GM23248 (cell line): ENCODE results near the gene BPIFB2. TPM values are rescaled to one million over a fixed set of nuclear protein-coding genes. Genes with fewer than 3 reads are reported as not detected.

ENCODE experiments used
- DNase-seq: peaks from one replicate; pipeline ENCODE4 v3.0.0-alpha.2; 2015
- H2AFZ ChIP-seq: fragments of 200-600 bp; sonication (generic); 2 replicates; pipeline ENCODE4 v1.6.1; 2016; ENCODE audit warnings: antibody characterized with exemption
- H3F3A ChIP-seq: fragments of 200-600 bp; sonication (generic); 2 replicates; pipeline ENCODE4 v1.6.1; 2016; ENCODE audit warnings: mild to moderate bottlenecking, antibody characterized with exemption, mixed run types; ENCODE audit not compliant: insufficient read depth
- H3K27ac ChIP-seq: fragments of 200-600 bp; sonication (generic); 2 replicates; pipeline ENCODE4 v1.5.1; 2016; ENCODE audit warnings: mild to moderate bottlenecking
- H3K27me3 ChIP-seq: fragments of 200-600 bp; sonication (generic); replicated peaks from 2 replicates; pipeline ENCODE4 v1.6.1; 2016; ENCODE audit warnings: mild to moderate bottlenecking; ENCODE audit not compliant: insufficient read depth
- H3K36me3 ChIP-seq: fragments of 200-600 bp; sonication (generic); 2 replicates; pipeline ENCODE4 v1.6.1; 2016; ENCODE audit warnings: low read depth, mild to moderate bottlenecking
- H3K4me1 ChIP-seq: fragments of 200-600 bp; sonication (generic); 2 replicates; pipeline ENCODE4 v1.6.1; 2016; ENCODE audit warnings: mild to moderate bottlenecking; ENCODE audit not compliant: insufficient read depth
- H3K4me2 ChIP-seq: fragments of 200-600 bp; sonication (generic); one replicate; pipeline ENCODE4 v1.6.1; 2016; ENCODE audit warnings: mild to moderate bottlenecking; ENCODE audit not compliant: unreplicated experiment
- H3K4me3 ChIP-seq: fragments of 200-600 bp; sonication (generic); 2 replicates; pipeline ENCODE4 v1.5.1; 2016; ENCODE audit warnings: mild to moderate bottlenecking
- H3K79me2 ChIP-seq: fragments of 200-600 bp; sonication (generic); 2 replicates; pipeline ENCODE4 v1.6.1; 2016; ENCODE audit warnings: mild to moderate bottlenecking; ENCODE audit not compliant: insufficient read depth
- H3K9ac ChIP-seq: fragments of 200-600 bp; sonication (generic); 2 replicates; pipeline ENCODE4 v1.6.1; 2016; ENCODE audit warnings: mild to moderate bottlenecking
- H3K9me2 ChIP-seq: fragments of 200-600 bp; sonication (generic); 2 replicates; pipeline ENCODE4 v1.6.1; 2016; ENCODE audit warnings: mixed run types, mild to moderate bottlenecking, moderate library complexity; ENCODE audit not compliant: insufficient read depth
- H3K9me3 ChIP-seq: fragments of 200-600 bp; sonication (generic); one replicate; pipeline ENCODE4 v1.6.1; 2017; ENCODE audit warnings: low read depth
- H4K20me1 ChIP-seq: fragments of 200-600 bp; sonication (generic); 2 replicates; pipeline ENCODE4 v1.6.0; 2016; ENCODE audit not compliant: insufficient read depth
- EZH2 ChIP-seq: fragments of 200-600 bp; sonication (generic); IDR thresholded peaks from 2 replicates; pipeline ENCODE4 v1.6.1; 2018; ENCODE audit warnings: antibody characterized with exemption, mild to moderate bottlenecking; ENCODE audit not compliant: insufficient read depth, poor library complexity, severe bottlenecking
- EZH2phosphoT487 ChIP-seq: fragments of 200-600 bp; sonication (generic); IDR thresholded peaks from 2 replicates; pipeline ENCODE4 v1.6.1; 2018; ENCODE audit warnings: antibody characterized with exemption, moderate library complexity, mild to moderate bottlenecking, low read depth; ENCODE audit not compliant: insufficient read depth
- WGBS, 2 experiments: methylation state at CpG; one replicate each; pipeline ENCODE4 v1.1.6; 2015 to 2017; ENCODE audit warnings: low lambda C conversion rate in 2 of 2, low coverage in 1 of 2; ENCODE audit errors: missing lambda C conversion rate in 2 of 2; 5-methylcytosine and 5-hydroxymethylcytosine counted together
- in situ Hi-C: fragments of 300-500 bp; cut with MboI; formaldehyde crosslinking; loops from 2 replicates; pipeline ENCODE4 v1.15.0; 2020
- polyA plus RNA-seq: library from polyadenylated mRNA; unstranded; fragments of >200 nt; fragmentation: Nextera tagmentation; extraction: Ambion mirVana; gene quantifications from 2 replicates; pipeline ENCODE4 v1.2.1, GENCODE V29; 2016
- total RNA-seq: library from RNA; depleted of rRNA; stranded (reverse); fragments of >200 nt; shearing (Covaris generic); gene quantifications from 2 replicates; pipeline ENCODE4 v1.2.3, GENCODE V29; 2014

BPIFB2 gene
- total and polyA plus RNA-seq, 2 experiments from 2014 or later: not detected

DNA sequence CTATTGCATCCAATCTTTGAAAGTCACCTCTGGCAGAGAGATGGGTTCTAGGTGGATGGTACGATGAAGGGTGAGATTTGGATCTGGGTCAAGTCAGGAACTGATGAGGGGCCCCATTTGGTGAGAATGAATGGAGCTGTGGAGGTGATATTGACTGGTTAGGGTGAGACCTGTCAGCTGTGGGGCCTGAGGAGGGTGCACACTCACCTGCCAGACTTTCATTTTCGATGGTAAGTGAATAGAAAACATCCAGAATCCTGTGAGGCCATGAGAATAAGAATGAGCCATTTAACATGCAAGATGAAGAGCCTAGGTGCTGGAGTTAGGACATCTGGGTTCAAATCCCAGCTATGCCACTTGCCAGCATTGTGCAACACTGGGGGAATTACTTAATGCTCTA is 10.1 kb upstream of the BPIFB2 start:
- Histone ChIP-seq H3K36me3 (no peaks in the 10 kb centered on the region), H4K20me1 (no peaks in the 10 kb centered on the region), H3K9me3 (no peaks in the 10 kb centered on the region), H3K4me3 (no peak overlapping the region), H3K4me2 (no peak overlapping the region), H2AFZ (no peak overlapping the region), H3K27me3 (peaks cover 15% of the 10 kb centered on the region; the same call in 1 of the 2 replicates), H3F3A (no peaks in the 10 kb centered on the region), H3K27ac (no peak overlapping the region), H3K9ac (no peak overlapping the region), H3K79me2 (no peaks in the 10 kb centered on the region), H3K4me1 (no peaks in the 10 kb centered on the region), H3K9me2 (no peaks in the 10 kb centered on the region)
- in situ Hi-C loops: no loop called here
- DNase-seq: no peak
- no peak for TF ChIP-seq EZH2phosphoT487
- TF ChIP-seq EZH2: no peak
- WGBS, 2 experiments: 0 to 8% methylated on average over 2 of the region's 2 CpGs

- peak; percentile 8 for DNase-seq
- Histone ChIP-seq H3K4me3 (no peak overlapping the region), H3K79me2 (no peaks in the 10 kb centered on the region), H3K9ac (no peak overlapping the region), H3K4me2 (no peak overlapping the region), H3K27ac (no peak overlapping the region), H3K36me3 (no peaks in the 10 kb centered on the region), H3K4me1 (no peaks in the 10 kb centered on the region), H3K9me2 (no peaks in the 10 kb centered on the region), H2AFZ (no peak overlapping the region), H3F3A (no peaks in the 10 kb centered on the region), H3K27me3 (peaks cover 6% of the 10 kb centered on the region; the same call in 1 of the 2 replicates), H3K9me3 (no peaks in the 10 kb centered on the region), H4K20me1 (no peaks in the 10 kb centered on the region)
- TF ChIP-seq EZH2phosphoT487 (no peak), EZH2 (no peak)
- 39 to 42% methylated on average over 9 of the region's 9 CpGs for WGBS, 2 experiments
- in situ Hi-C loops: no loop called here
Measured at GRCh38 chr20:32999603-33000250, 7.8 kb upstream of the BPIFB2 start.

DNA sequence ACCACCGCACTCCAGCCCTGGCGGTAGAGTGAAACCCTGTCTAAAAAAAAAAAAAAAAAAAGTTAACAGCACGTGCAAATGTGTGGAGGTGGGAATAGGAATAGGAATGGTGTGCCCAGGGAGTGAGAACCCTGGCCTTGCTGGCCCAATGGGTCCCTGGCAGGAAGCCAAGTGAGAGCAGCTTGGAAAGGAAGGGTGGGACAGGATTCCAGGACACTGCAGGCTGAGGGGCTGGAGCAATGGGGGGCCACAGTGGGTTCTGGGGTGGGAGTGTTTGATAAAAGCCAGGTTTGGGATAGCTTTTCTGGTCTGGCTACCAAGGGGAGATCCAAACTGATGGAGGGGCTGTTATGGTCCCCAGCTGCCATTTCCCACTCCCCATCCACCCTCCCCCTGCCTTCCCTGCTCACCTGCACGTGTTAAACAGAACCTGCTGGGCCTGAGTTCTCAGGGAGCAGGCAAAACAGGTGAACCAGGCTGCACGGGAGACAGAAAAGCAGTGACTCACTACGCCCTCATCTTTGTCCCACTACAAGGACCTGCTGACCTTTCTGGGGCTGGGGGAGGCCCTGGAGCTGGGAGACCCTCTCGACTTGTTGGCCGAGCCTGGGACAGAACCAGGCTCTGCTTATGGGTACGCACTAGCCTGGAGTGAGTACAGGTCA is 6.6 kb upstream of the BPIFB2 start:
- H3K36me3 ChIP-seq: no peaks in the 10 kb centered on the region
- 19 to 20% methylated on average over 9 of the region's 9 CpGs for WGBS, 2 experiments
- no peaks in the 10 kb centered on the region for H3F3A ChIP-seq
- H3K9me2 ChIP-seq: no peaks in the 10 kb centered on the region
- no peaks in the 10 kb centered on the region for H4K20me1 ChIP-seq
- H3K4me2 ChIP-seq: no peak overlapping the region
- no peak overlapping the region for H3K27ac ChIP-seq
- H3K79me2 ChIP-seq: no peaks in the 10 kb centered on the region
- H3K9me3 ChIP-seq: no peaks in the 10 kb centered on the region
- TF ChIP-seq EZH2phosphoT487 (no peak), EZH2 (no peak)
- no peak overlapping the region for H2AFZ ChIP-seq
- H3K4me3 ChIP-seq: no peak overlapping the region
- no peak overlapping the region for H3K9ac ChIP-seq
- no peaks in the 10 kb centered on the region; the same call in 1 of the 2 replicates for H3K27me3 ChIP-seq
- no peak for DNase-seq
- in situ Hi-C loops: no loop called here
- no peaks in the 10 kb centered on the region for H3K4me1 ChIP-seq

- WGBS, 2 experiments: 34 to 45% methylated on average over 7 of the region's 7 CpGs
- no peak for TF ChIP-seq EZH2phosphoT487
- TF ChIP-seq EZH2: no peak
- H3K9me3 ChIP-seq: no peaks in the 10 kb centered on the region
- in situ Hi-C loops: no loop called here
- H3F3A ChIP-seq: no peaks in the 10 kb centered on the region
- DNase-seq: no peak
- H4K20me1 ChIP-seq: no peaks in the 10 kb centered on the region
- no peak overlapping the region for H3K4me3 ChIP-seq
- no peak overlapping the region for H3K27ac ChIP-seq
- H3K27me3 ChIP-seq: no peaks in the 10 kb centered on the region; the same call in 1 of the 2 replicates
- no peaks in the 10 kb centered on the region for H3K4me1 ChIP-seq
- no peaks in the 10 kb centered on the region for H3K9me2 ChIP-seq
- H3K36me3 ChIP-seq: no peaks in the 10 kb centered on the region
- no peak overlapping the region for H3K4me2 ChIP-seq
- H3K79me2 ChIP-seq: no peaks in the 10 kb centered on the region
- no peak overlapping the region for H2AFZ ChIP-seq
- H3K9ac ChIP-seq: no peak overlapping the region
Measured at GRCh38 chr20:33002087-33002808, 5.3 kb upstream of the BPIFB2 start.
